GM19238 (cell line): Measurements from ENCODE around the gene ABCF1.

ENCODE experiments used
- DNase-seq: peaks from one replicate; pipeline ENCODE4 v3.0.0; 2011; ENCODE audit warnings: low spot score; ENCODE audit not compliant: insufficient read length

Gene ABCF1

DNA sequence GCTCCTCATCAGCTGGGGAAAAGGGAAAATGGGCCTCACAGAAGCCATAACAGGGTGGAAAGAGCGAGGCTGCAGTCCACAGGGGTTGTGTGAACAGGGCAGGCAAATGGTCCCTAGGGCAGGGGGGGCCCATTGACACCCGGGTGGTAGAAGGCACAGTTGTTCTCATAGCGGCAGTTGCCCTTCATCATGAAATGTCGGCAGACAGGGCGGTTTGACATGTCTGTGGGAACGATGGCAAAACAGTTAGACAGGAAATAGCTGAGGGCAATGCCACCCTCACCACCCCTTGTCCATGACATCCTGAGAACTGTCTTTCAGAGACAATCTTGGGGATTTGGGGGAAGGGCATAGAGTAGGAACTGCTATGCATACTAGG lies 30.2 kb downstream of the ABCF1 start:
- no peak for DNase-seq

- DNase-seq: no peak
Measured at GRCh38 chr6:30601815-30602641, 30.8 kb downstream of the ABCF1 start.

GRCh38 chr6:30603961-30604360 lies 32.7 kb downstream of the ABCF1 start:
- DNase-seq: no peak

DNA sequence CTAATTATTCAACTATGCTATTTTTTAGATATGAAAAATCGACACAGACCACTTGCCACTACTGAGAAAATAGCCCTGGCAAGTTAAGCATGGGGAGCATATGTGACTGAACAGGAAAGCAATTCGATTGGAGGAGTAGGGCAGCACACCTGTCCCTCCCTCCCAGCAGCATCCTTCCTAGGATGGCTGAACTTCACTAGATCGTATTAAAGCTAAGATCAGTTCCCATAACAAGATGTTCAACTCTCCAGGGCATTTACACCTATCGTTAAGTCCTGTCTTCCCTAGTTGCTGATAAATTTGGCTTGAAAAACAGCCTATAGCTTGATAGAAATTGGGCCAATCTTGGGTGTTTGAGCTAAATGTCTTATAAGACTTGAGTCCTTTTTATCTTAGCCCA lies 38.8 kb downstream of the ABCF1 start:
- no peak for DNase-seq

DNA sequence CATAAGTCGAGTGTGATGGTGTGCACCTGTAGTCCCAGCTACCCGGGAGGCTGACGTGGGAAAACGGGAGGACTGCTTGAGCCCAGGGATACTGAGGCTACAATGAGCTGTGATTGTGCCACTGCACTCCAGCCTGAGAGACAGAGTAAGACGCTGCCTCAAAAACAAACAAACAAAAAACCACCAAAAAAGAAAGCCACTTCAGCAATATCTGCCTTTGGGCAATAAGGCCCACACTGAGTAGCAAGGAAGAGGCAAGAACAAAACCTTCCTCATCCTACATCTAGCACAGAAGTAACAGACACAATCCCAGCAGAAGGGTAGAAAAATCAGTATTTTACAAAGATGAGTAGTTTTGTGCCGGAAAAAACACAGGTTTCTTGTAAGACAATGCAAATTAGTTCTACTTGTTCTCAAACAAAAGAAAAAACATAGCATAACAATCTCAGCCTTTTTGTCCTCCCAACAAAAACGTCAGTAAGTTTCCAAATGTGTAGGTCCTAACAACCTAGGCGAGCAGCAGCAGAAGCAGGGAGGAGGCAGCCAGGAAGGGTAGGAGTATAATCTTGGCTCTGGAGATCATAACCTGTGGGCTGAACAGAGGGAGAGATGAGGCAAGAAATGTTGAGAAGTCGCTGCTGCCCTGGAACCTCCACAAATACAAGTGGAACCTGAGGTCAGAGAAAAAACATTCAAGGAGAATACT lies 40.1 kb downstream of the ABCF1 start:
- DNase-seq: no peak

DNA sequence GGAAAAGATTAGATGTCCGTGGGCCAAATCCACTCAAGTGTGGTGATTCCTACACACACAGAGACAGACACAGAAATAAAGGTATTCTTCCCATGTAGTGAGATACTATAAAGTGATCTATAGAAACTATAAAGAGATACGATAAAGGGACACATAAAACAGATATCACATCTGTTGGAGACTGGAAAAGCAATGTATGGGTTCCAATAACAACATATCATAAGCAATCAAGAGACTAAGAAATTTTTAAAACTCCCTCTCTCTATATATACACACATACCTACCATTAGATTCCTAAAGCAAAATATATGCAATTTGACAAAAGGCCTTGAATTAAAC lies 40.6 kb downstream of the ABCF1 start:
- no peak for DNase-seq

DNA sequence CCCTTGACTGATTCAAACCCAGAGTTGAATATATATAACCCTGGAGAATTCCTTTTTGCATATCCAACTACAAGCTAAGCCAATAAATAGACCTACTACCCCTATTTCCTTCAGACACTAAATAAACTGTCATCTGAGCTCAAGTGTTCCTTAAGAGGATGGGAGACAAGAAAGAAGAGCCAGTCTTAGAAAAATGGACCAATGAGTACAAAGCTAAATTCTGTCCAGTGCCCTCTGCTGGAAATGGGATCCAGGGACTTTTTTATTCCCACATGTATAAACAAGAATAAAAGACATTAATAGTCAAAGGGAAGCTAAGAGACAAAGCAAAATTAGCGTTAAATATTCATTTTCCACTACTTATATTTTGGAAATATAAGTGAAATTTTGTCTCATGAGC lies 41.0 kb downstream of the ABCF1 start:
- no peak for DNase-seq

- DNase-seq: no peak
Measured at GRCh38 chr6:30612687-30613248, 41.5 kb downstream of the ABCF1 start.

GRCh38 chr6:30613251-30614043 lies 42.2 kb downstream of the ABCF1 start:
- no peak for DNase-seq

GRCh38 chr6:30614044-30614842 lies 43.0 kb downstream of the ABCF1 start:
- DNase-seq: no peak

DNA sequence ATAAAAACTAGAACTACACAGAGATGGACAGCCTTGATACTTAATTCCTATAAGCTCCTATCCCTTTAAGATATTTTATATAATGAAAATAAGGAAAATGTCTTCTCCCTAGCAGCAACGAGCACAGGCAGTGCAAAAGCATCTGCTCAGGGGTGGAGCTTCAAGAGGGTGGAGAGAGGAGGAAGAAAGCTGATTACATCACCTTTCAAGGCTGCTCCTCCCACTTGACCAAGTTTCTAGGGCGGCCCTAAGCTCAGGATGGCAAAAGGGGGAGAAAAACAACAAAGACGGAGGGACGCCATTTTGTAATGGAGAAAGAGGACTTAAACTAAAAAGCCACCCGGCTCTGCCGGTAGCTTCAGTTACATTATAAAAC lies 43.6 kb downstream of the ABCF1 start:
- DNase-seq: peak; percentile 63

- DNase-seq: no peak
Measured at GRCh38 chr6:30615219-30615957, 44.1 kb downstream of the ABCF1 start.

DNA sequence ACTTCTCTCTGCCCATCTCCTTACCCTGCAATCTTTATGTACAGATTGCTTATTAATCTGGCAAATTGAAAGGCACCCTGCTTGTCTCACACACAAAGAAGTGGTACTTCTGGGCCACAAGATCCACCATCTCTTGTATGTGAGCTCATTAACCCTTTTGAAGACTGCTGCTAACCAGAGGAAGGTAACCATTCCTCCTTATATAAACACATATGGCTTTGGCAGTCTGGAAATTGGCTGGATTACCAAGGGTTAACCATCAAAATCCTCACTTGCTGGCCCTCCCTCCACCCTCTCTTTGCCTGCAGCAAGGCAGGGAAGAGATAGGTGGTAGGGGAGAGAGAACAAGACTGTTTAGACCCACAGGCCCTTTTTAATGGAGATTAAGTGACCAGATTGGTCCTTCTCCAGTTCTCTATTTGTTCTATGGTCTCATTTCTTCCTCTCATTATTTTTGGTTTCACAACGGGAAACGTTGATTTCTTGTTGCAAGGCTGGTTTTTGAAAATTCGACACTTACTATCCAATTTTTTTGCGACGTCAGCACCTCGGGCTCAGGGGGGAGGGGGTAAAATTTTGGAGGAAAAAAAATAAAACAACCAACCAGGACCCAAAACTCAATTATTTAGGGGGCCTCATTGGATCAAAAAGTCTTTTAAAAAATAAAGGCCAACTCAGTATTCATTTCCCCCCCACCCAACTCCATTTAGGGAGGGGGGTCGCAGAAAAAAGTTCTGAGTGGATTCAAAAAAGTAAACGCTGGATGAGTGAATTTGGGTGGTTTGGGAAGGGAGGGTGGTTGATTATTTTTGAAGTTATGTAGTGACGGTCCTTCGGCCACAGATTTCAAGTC lies 44.9 kb downstream of the ABCF1 start:
- DNase-seq: no peak

GRCh38 chr6:30616811-30617564 lies 45.7 kb downstream of the ABCF1 start, which contains the start of gene PPP1R10:
TSS of gene PPP1R10 (minus strand) at chr6:30617243. CDS start at chr6:30609944, 7,299 bp downstream.
- DNase-seq: peak; percentile 76

- DNase-seq: peak; percentile 76
Measured at GRCh38 chr6:30617565-30618269, 46.5 kb downstream of the ABCF1 start, which contains the start of gene MRPS18B. TSS of gene MRPS18B (plus strand) at chr6:30617840. CDS start at chr6:30617866, 26 bp downstream.

DNA sequence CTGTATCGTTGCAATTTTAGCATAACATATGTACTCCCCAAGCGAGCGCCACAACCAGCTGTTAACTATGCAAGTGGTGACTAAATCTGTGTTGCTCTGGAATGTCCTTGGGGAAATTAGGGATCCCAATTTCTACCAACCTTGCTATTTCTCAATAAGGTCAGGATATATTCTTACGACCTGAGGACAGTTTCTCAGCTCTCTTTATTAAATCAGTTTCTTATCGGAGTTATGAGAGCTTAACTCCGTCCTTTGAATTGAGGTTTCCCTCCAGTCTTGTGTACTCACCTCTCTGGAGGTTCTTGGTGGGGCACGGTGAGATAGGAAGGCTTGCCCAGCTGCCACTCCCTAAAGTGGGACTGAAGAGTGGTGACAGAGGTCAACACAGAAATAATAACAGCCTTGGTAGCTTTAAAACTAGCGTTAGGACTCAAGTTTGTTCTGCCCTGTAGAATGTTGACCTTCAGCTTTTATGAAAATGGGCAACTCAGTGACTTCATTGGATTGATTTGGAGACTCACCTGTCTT lies 47.1 kb downstream of the ABCF1 start:
- no peak for DNase-seq

DNA sequence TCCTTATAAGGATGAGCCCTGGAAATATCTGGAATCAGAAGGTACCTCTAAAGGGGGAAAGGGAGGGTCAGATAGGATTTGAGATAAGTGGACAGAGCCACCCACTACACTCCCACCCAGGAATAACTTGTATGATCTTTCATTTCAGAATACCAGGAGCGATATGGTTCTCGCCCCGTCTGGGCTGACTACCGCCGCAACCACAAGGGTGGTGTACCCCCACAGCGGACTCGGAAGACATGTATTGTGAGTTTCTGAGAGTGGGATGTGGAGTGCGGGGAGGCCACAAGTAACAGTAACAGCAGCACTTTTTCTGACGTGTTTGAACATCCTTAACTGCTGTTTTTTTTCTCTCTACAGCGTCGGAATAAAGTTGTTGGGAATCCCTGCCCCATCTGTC lies 48.3 kb downstream of the ABCF1 start:
- no peak for DNase-seq

GRCh38 chr6:30625511-30625910 lies 54.3 kb downstream of the ABCF1 start:
- no peak for DNase-seq
